Iris pigment epithelial cell (primary cell): ENCODE results near the gene ADGRD1.
"Not testable (repeated sequence)": the region's sequence is repeated elsewhere in the genome, so short reads cannot be mapped to it uniquely, and the experiment has no call there.

Experiments
- DNase-seq: peaks from one replicate; pipeline ENCODE4 v3.0.0-alpha.2; 2011; ENCODE audit warnings: low read depth

Gene ADGRD1

GRCh38 chr12:131056626-131057025 lies 102.9 kb downstream of the ADGRD1 start:
- no peak for DNase-seq

- DNase-seq, result no peak
Measured at GRCh38 chr12:131057211-131057721, 103.6 kb downstream of the ADGRD1 start.

GRCh38 chr12:131057722-131058515 lies 104.2 kb downstream of the ADGRD1 start:
- no peak for DNase-seq

GRCh38 chr12:131058700-131059099 lies 105.0 kb downstream of the ADGRD1 start:
- DNase-seq, result no peak

GRCh38 chr12:131060011-131060703 lies 106.5 kb downstream of the ADGRD1 start:
- DNase-seq, result no peak

GRCh38 chr12:131061041-131061806 lies 107.5 kb downstream of the ADGRD1 start:
- DNase-seq, result no peak

GRCh38 chr12:131063413-131063812 lies 109.7 kb downstream of the ADGRD1 start:
- DNase-seq, result no peak

- no peak for DNase-seq
Measured at GRCh38 chr12:131063960-131064359, 110.3 kb downstream of the ADGRD1 start.

GRCh38 chr12:131065279-131065678 lies 111.6 kb downstream of the ADGRD1 start:
- no peak for DNase-seq

- DNase-seq, result no peak
Measured at GRCh38 chr12:131065801-131066200, 112.1 kb downstream of the ADGRD1 start.

GRCh38 chr12:131066207-131066885 lies 112.6 kb downstream of the ADGRD1 start:
- DNase-seq, result no peak

- no peak for DNase-seq
Measured at GRCh38 chr12:131066886-131067490, 113.3 kb downstream of the ADGRD1 start.

GRCh38 chr12:131067981-131068851 lies 114.5 kb downstream of the ADGRD1 start:
- no peak for DNase-seq

GRCh38 chr12:131068926-131069720 lies 115.4 kb downstream of the ADGRD1 start:
- DNase-seq, result not testable (repeated sequence)

GRCh38 chr12:131070136-131070535 lies 116.4 kb downstream of the ADGRD1 start:
- not testable (repeated sequence) for DNase-seq

- DNase-seq, result not testable (repeated sequence)
Measured at GRCh38 chr12:131070668-131071067, 117.0 kb downstream of the ADGRD1 start.

GRCh38 chr12:131071234-131071820 lies 117.6 kb downstream of the ADGRD1 start:
- not testable (repeated sequence) for DNase-seq

GRCh38 chr12:131071950-131072349 lies 118.2 kb downstream of the ADGRD1 start:
- not testable (repeated sequence) for DNase-seq
